ENCODE measurements around the gene KIAA1217.

DNA sequence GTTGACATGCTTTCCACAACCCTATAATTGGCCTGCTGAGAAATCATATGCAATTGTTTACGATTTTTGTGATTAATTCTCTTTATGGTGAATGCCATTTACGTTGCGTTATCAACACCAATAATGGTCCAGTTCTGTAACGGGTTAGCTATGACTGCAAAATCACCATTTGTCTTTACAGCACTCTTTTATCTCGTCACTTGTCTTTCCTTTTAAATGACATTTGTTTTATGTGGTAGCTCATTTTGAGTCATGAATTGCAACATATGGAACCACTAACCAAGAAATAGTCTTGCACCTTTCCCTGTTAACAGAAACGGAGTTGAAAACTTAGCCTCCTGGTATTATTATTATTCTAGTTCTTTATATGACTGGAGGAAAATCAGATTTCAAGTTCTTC, 3.1 kb upstream of the KIAA1217 start:
- no peak for TF ChIP-seq EZH2phosphoT487 (IDR thresholded peaks at IDR 0.05; ENCODE audit: low read depth)
- TF ChIP-seq, protein P1, sequence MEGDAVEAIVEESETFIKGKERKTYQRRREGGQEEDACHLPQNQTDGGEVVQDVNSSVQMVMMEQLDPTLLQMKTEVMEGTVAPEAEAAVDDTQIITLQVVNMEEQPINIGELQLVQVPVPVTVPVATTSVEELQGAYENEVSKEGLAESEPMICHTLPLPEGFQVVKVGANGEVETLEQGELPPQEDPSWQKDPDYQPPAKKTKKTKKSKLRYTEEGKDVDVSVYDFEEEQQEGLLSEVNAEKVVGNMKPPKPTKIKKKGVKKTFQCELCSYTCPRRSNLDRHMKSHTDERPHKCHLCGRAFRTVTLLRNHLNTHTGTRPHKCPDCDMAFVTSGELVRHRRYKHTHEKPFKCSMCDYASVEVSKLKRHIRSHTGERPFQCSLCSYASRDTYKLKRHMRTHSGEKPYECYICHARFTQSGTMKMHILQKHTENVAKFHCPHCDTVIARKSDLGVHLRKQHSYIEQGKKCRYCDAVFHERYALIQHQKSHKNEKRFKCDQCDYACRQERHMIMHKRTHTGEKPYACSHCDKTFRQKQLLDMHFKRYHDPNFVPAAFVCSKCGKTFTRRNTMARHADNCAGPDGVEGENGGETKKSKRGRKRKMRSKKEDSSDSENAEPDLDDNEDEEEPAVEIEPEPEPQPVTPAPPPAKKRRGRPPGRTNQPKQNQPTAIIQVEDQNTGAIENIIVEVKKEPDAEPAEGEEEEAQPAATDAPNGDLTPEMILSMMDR (IDR thresholded peaks at IDR 0.05; ENCODE audit: low read depth, low read length): no peak
